Smooth muscle cell (in vitro differentiated cells): ENCODE measurements around the gene CBLC. TPM values are rescaled to one million over a fixed set of nuclear protein-coding genes. Genes with fewer than 3 reads are reported as not detected.

Source experiments
- DNase-seq: peaks from one replicate; lab custom pipeline; 2025; ENCODE audit not compliant: unreplicated experiment; lab: John Stamatoyannopoulos, UW
- H2AFZ ChIP-seq: fragments of 200-600 bp; sonication (generic); 2 replicates; pipeline ENCODE4 v1.6.0; 2016; ENCODE audit warnings: antibody characterized with exemption, low read depth, mild to moderate bottlenecking
- H3F3A ChIP-seq: fragments of 200-600 bp; sonication (generic); 2 replicates; pipeline ENCODE4 v1.6.0; 2017; ENCODE audit warnings: antibody characterized with exemption, low read depth
- H3K27ac ChIP-seq: fragments of 200-600 bp; sonication (generic); 2 replicates; pipeline ENCODE4 v1.5.1; 2016; ENCODE audit warnings: low read depth, mild to moderate bottlenecking
- H3K27me3 ChIP-seq: fragments of 200-600 bp; sonication (generic); 2 replicates; pipeline ENCODE4 v1.6.1; 2016; ENCODE audit warnings: low read depth, mild to moderate bottlenecking
- H3K36me3 ChIP-seq: fragments of 200-600 bp; sonication (generic); 2 replicates; pipeline ENCODE4 v1.5.1; 2016; ENCODE audit warnings: low read depth
- H3K4me1 ChIP-seq: fragments of 200-600 bp; sonication (generic); 2 replicates; pipeline ENCODE4 v1.5.1; 2016; ENCODE audit warnings: low read depth
- H3K4me2 ChIP-seq: fragments of 200-600 bp; sonication (generic); 2 replicates; pipeline ENCODE4 v1.6.0; 2016; ENCODE audit warnings: mild to moderate bottlenecking
- H3K4me3 ChIP-seq: fragments of 200-600 bp; sonication (generic); 2 replicates; pipeline ENCODE4 v1.5.1; 2016; ENCODE audit warnings: mild to moderate bottlenecking
- H3K79me2 ChIP-seq: fragments of 200-600 bp; sonication (generic); 2 replicates; pipeline ENCODE4 v1.6.0; 2016; ENCODE audit warnings: low read depth, mild to moderate bottlenecking
- H3K9ac ChIP-seq: fragments of 200-600 bp; sonication (generic); 2 replicates; pipeline ENCODE4 v1.6.0; 2016; ENCODE audit warnings: low read depth
- H3K9me3 ChIP-seq: fragments of 200-600 bp; sonication (generic); replicated peaks from 2 replicates; pipeline ENCODE4 v1.5.1; 2016; ENCODE audit warnings: low read depth
- H4K20me1 ChIP-seq: fragments of 200-600 bp; sonication (generic); 2 replicates; pipeline ENCODE4 v1.6.0; 2016; ENCODE audit warnings: low read depth
- WGBS: methylation state at CpG from one replicate; pipeline ENCODE4 v1.1.7; 2016; ENCODE audit warnings: low lambda C conversion rate; 5-methylcytosine and 5-hydroxymethylcytosine counted together
- polyA plus RNA-seq: library from polyadenylated mRNA; unstranded; fragments of >200 nt; fragmentation: Nextera tagmentation; extraction: Ambion mirVana; gene quantifications from 2 replicates; pipeline ENCODE4 v1.2.1, GENCODE V29; 2016
- total RNA-seq: library from RNA; depleted of rRNA; stranded (reverse); fragments of >200 nt; gene quantifications from 2 replicates; pipeline ENCODE4 v1.2.3, GENCODE V29; 2014
- TF ChIP-seq, protein P1 (sequence below): fragments of 200-600 bp; sonication (generic); IDR thresholded peaks from 2 replicates; pipeline ENCODE4 v1.5.1; 2017; ENCODE audit warnings: borderline replicate concordance, mild to moderate bottlenecking, antibody characterized with exemption; ENCODE audit not compliant: insufficient read depth, poor library complexity, severe bottlenecking

The CBLC gene
- total and polyA plus RNA-seq, 2 experiments from 2014 or later = 0.40 to 0.87 TPM

GRCh38 chr19:44820648-44821609, 43.2 kb downstream of the CBLC start:
- Histone ChIP-seq H2AFZ (no peak overlapping the region), H3F3A (no peaks in the 10 kb centered on the region), H3K79me2 (no peaks in the 10 kb centered on the region), H3K27me3 (no peaks in the 10 kb centered on the region), H3K9ac (no peak overlapping the region), H3K27ac (no peak overlapping the region), H3K4me1 (no peaks in the 10 kb centered on the region), H3K9me3 (no peaks in the 10 kb centered on the region), H4K20me1 (no peaks in the 10 kb centered on the region), H3K4me3 (no peak overlapping the region), H3K4me2 (no peak overlapping the region), H3K36me3 (no peaks in the 10 kb centered on the region)
- DNase-seq = no peak
- TF ChIP-seq, protein P1, sequence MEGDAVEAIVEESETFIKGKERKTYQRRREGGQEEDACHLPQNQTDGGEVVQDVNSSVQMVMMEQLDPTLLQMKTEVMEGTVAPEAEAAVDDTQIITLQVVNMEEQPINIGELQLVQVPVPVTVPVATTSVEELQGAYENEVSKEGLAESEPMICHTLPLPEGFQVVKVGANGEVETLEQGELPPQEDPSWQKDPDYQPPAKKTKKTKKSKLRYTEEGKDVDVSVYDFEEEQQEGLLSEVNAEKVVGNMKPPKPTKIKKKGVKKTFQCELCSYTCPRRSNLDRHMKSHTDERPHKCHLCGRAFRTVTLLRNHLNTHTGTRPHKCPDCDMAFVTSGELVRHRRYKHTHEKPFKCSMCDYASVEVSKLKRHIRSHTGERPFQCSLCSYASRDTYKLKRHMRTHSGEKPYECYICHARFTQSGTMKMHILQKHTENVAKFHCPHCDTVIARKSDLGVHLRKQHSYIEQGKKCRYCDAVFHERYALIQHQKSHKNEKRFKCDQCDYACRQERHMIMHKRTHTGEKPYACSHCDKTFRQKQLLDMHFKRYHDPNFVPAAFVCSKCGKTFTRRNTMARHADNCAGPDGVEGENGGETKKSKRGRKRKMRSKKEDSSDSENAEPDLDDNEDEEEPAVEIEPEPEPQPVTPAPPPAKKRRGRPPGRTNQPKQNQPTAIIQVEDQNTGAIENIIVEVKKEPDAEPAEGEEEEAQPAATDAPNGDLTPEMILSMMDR = no peak
- 89% methylated on average over 26 of the region's 35 CpGs for WGBS

DNA sequence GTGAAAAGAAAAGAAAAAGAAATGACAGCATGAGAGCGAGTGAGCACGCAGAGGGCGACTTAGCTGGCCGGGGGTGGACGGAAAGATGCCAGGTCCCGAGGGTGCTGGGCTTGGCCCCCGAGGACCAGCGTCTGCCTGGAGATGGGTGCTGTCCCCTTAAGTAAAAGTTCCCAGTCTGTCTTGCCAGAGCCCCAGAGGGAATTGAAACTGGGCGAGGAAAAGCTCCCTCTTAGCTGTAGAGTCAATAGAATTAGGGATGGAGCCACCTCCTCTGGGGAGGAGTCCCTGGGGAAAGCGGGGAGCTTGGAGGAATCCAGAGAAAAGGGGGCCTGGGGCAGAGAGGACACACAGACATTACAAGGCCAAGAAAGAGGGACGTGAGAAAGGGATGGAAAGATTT, 44.5 kb downstream of the CBLC start:
- no peaks in the 10 kb centered on the region for H3F3A ChIP-seq
- H3K4me2 ChIP-seq = no peak overlapping the region
- H3K9ac ChIP-seq = no peak overlapping the region
- H3K4me3 ChIP-seq = no peak overlapping the region
- H3K79me2 ChIP-seq = no peaks in the 10 kb centered on the region
- 82% methylated on average over 11 of the region's 11 CpGs for WGBS
- no peak overlapping the region for H2AFZ ChIP-seq
- H3K36me3 ChIP-seq = no peaks in the 10 kb centered on the region
- DNase-seq = no peak
- H3K27ac ChIP-seq = no peak overlapping the region
- TF ChIP-seq, protein P1 = no peak
- H3K9me3 ChIP-seq = no peaks in the 10 kb centered on the region
- H3K27me3 ChIP-seq = no peaks in the 10 kb centered on the region
- H3K4me1 ChIP-seq = no peaks in the 10 kb centered on the region
- no peaks in the 10 kb centered on the region for H4K20me1 ChIP-seq

- H3K4me1 ChIP-seq = no peaks in the 10 kb centered on the region
- H3K27ac ChIP-seq = no peak overlapping the region
- H3K36me3 ChIP-seq = no peaks in the 10 kb centered on the region
- H3K4me3 ChIP-seq = no peak overlapping the region
- 78% methylated on average over 10 of the region's 10 CpGs for WGBS
- no peaks in the 10 kb centered on the region for H3F3A ChIP-seq
- H3K9me3 ChIP-seq = no peaks in the 10 kb centered on the region
- no peaks in the 10 kb centered on the region for H3K79me2 ChIP-seq
- no peak overlapping the region for H3K9ac ChIP-seq
- no peaks in the 10 kb centered on the region for H3K27me3 ChIP-seq
- TF ChIP-seq, protein P1 = no peak
- H2AFZ ChIP-seq = no peak overlapping the region
- H3K4me2 ChIP-seq = no peak overlapping the region
- no peak for DNase-seq
- no peaks in the 10 kb centered on the region for H4K20me1 ChIP-seq
Measured at GRCh38 chr19:44822670-44823372, 45.1 kb downstream of the CBLC start.
